GM23338 (cell line): ENCODE results near the gene KRTAP2-2. TPM values are rescaled to one million over a fixed set of nuclear protein-coding genes. Genes with fewer than 3 reads are reported as not detected.
"Not testable (repeated sequence)": the region's sequence is repeated elsewhere in the genome, so short reads cannot be mapped to it uniquely, and the experiment has no call there.

Experiments used
- ATAC-seq: fragments of 200-7000 bp; cut with Tn5 transposase; 3 replicates; pipeline ENCODE4 v1.9.1; 2020
- DNase-seq: peaks from one replicate; pipeline ENCODE4 v3.0.0-alpha.2; 2015; ENCODE audit warnings: low spot score
- H2AFZ ChIP-seq: fragments of 200-600 bp; sonication (generic); 2 replicates; pipeline ENCODE4 v1.8.0; 2016; ENCODE audit warnings: antibody characterized with exemption, mild to moderate bottlenecking, moderate library complexity
- H3F3A ChIP-seq: fragments of 200-600 bp; sonication (generic); replicated peaks from 2 replicates; pipeline ENCODE4 v1.8.0; 2017; ENCODE audit warnings: antibody characterized with exemption, mixed run types, low read depth
- H3K27ac ChIP-seq: fragments of 200-600 bp; sonication (generic); 2 replicates; pipeline ENCODE4 v1.6.1; 2016; ENCODE audit warnings: low read depth
- H3K27me3 ChIP-seq: fragments of 200-600 bp; sonication (generic); 2 replicates; pipeline ENCODE4 v1.8.0; 2016; ENCODE audit warnings: mild to moderate bottlenecking, mixed run types, moderate library complexity; ENCODE audit not compliant: insufficient read depth
- H3K36me3 ChIP-seq: fragments of 200-600 bp; sonication (generic); 2 replicates; pipeline ENCODE4 v1.8.0; 2016; ENCODE audit warnings: mild to moderate bottlenecking; ENCODE audit not compliant: insufficient read depth
- H3K4me1 ChIP-seq: fragments of 200-600 bp; sonication (generic); 2 replicates; pipeline ENCODE4 v1.8.0; 2016; ENCODE audit warnings: mild to moderate bottlenecking, moderate library complexity; ENCODE audit not compliant: insufficient read depth
- H3K4me2 ChIP-seq: fragments of 200-600 bp; sonication (generic); 2 replicates; pipeline ENCODE4 v1.7.1; 2017; ENCODE audit warnings: mixed run types
- H3K4me3 ChIP-seq: fragments of 200-600 bp; sonication (generic); 2 replicates; pipeline ENCODE4 v1.6.1; 2016; ENCODE audit warnings: mixed run types
- H3K79me2 ChIP-seq: fragments of 200-600 bp; sonication (generic); replicated peaks from 2 replicates; pipeline ENCODE4 v1.8.0; 2017; ENCODE audit warnings: mild to moderate bottlenecking; ENCODE audit not compliant: insufficient read depth
- H3K9me2 ChIP-seq: fragments of 200-600 bp; sonication (generic); 2 replicates; pipeline ENCODE4 v1.8.0; 2017; ENCODE audit not compliant: insufficient read depth
- H4K20me1 ChIP-seq: fragments of 200-600 bp; sonication (generic); replicated peaks from 2 replicates; pipeline ENCODE4 v1.8.0; 2017; ENCODE audit warnings: mild to moderate bottlenecking; ENCODE audit not compliant: insufficient read depth
- H3K27ac Mint-ChIP-seq: 2 replicates; pipeline ENCODE4 v1.8.0; 2020; ENCODE audit warnings: inconsistent platforms, mild to moderate bottlenecking, moderate library complexity, mixed read lengths
- H3K27me3 Mint-ChIP-seq: 3 replicates; pipeline ENCODE4 v1.8.0; 2022; ENCODE audit warnings: low read depth, mild to moderate bottlenecking, moderate library complexity, mixed read lengths, inconsistent platforms; ENCODE audit not compliant: insufficient read depth, poor library complexity
- H3K36me3 Mint-ChIP-seq: 3 replicates; pipeline ENCODE4 v1.8.0; 2021; ENCODE audit warnings: low read depth, mild to moderate bottlenecking, inconsistent platforms, moderate library complexity, mixed read lengths
- H3K4me1 Mint-ChIP-seq: 3 replicates; pipeline ENCODE4 v1.8.0; 2020; ENCODE audit warnings: mild to moderate bottlenecking, inconsistent platforms, mixed read lengths
- H3K4me3 Mint-ChIP-seq: 3 replicates; pipeline ENCODE4 v1.8.0; 2021; ENCODE audit warnings: moderate library complexity, mild to moderate bottlenecking, inconsistent platforms, mixed read lengths
- H3K9me3 Mint-ChIP-seq: 3 replicates; pipeline ENCODE4 v1.8.0; 2020; ENCODE audit warnings: moderate library complexity, mild to moderate bottlenecking, inconsistent platforms, mixed read lengths
- ETS1 ChIP-seq: IDR thresholded peaks from 2 replicates; pipeline ENCODE4 v1.6.1; 2016; ENCODE audit warnings: antibody characterized with exemption
- EZH2 ChIP-seq: fragments of 200-600 bp; sonication (generic); IDR thresholded peaks from one replicate; pipeline ENCODE4 v1.8.0; 2017; ENCODE audit warnings: antibody characterized with exemption, mild to moderate bottlenecking, low read depth; ENCODE audit not compliant: unreplicated experiment
- EZH2phosphoT487 ChIP-seq: fragments of 200-600 bp; sonication (generic); IDR thresholded peaks from one replicate; pipeline ENCODE4 v1.8.1; 2018; ENCODE audit warnings: antibody characterized with exemption; ENCODE audit not compliant: unreplicated experiment
- NANOG ChIP-seq: IDR thresholded peaks from 2 replicates; pipeline ENCODE4 v1.6.1; 2016; ENCODE audit warnings: antibody characterized with exemption, borderline replicate concordance
- REST ChIP-seq: IDR thresholded peaks from one replicate; pipeline ENCODE4 v1.6.1; 2018; ENCODE audit warnings: antibody characterized with exemption; ENCODE audit not compliant: unreplicated experiment
- STAT1 ChIP-seq: IDR thresholded peaks from one replicate; pipeline ENCODE4 v1.6.1; 2016; ENCODE audit warnings: antibody characterized with exemption; ENCODE audit not compliant: unreplicated experiment
- ZNF114 ChIP-seq: fragments of 250-450 bp; sonication (Bioruptor Pico); IDR thresholded peaks from 2 replicates; pipeline ENCODE4 v1.5.0; 2020; ENCODE audit warnings: mild to moderate bottlenecking, moderate library complexity
- polyA plus RNA-seq: library from polyadenylated mRNA; unstranded; fragments of >200 nt; fragmentation: Nextera tagmentation; extraction: Ambion mirVana; gene quantifications from 2 replicates; pipeline ENCODE4 v1.2.1, GENCODE V29; 2016
- total RNA-seq: library from RNA; depleted of rRNA; stranded (reverse); fragments of >200 nt; shearing (Covaris generic); gene quantifications from 2 replicates; pipeline ENCODE4 v1.2.3, GENCODE V29; 2014

The KRTAP2-2 gene
- total and polyA plus RNA-seq, 2 experiments from 2014 or later: not detected

DNA sequence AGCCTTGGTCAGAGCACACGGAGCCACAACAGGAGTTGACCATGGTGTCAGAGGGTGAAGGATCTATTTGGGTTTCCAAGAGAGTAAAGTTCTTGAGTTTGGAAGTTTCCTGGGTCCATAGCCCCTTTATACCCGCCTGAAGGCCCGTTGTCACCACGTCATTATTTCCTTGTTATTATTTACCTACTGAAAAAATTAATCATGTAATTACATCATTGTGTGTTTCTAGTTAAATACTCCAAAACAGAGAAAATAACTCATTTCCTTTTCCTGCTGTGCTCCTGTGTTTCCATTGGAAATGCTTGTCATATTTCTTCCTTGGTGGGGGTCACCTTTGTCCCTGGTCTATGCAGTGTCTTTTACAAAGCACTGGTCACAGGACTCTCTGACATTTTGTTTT is 43.0 kb upstream of the KRTAP2-2 start, which contains the start of gene KRTAP4-8 (continued):
- TF ChIP-seq REST (no peak), EZH2 (no peak), STAT1 (no peak), ZNF114 (CRISPR knock-in tag) (no peak), NANOG (no peak), ETS1 (no peak)

- H3K79me2 ChIP-seq: no peaks in the 10 kb centered on the region
- Mint-ChIP-seq H3K27me3 (no peaks in the 10 kb centered on the region), H3K36me3 (peaks cover 24% of the 10 kb centered on the region; the same call in 2 of the 3 replicates), H3K27ac (no peak overlapping the region), H3K4me3 (no peak overlapping the region), H3K9me3 (peaks cover 28% of the 10 kb centered on the region), H3K4me1 (peaks cover 24% of the 10 kb centered on the region)
- no peaks in the 10 kb centered on the region for H4K20me1 ChIP-seq
- DNase-seq: no peak
- H3K4me3 ChIP-seq: no peak overlapping the region
- no peak overlapping the region for H3K4me2 ChIP-seq
- H3K4me1 ChIP-seq: peaks cover 7% of the 10 kb centered on the region
- no peak for TF ChIP-seq REST
- no peak for TF ChIP-seq EZH2phosphoT487
- TF ChIP-seq ZNF114 (CRISPR knock-in tag): no peak
- no peak for TF ChIP-seq EZH2
- ATAC-seq: no peak
- H3F3A ChIP-seq: no peaks in the 10 kb centered on the region
- no peaks in the 10 kb centered on the region; the same call in 1 of the 2 replicates for H3K36me3 ChIP-seq
- H3K27ac ChIP-seq: no peak overlapping the region
- no peaks in the 10 kb centered on the region for H3K9me2 ChIP-seq
- no peak overlapping the region for H2AFZ ChIP-seq
- no peaks in the 10 kb centered on the region for H3K27me3 ChIP-seq
Measured at GRCh38 chr17:41096055-41096454, 41.0 kb upstream of the KRTAP2-2 start.

- H3K27ac ChIP-seq, H3K4me1 ChIP-seq, H3K27ac Mint-ChIP-seq, H3K9me2 ChIP-seq, H2AFZ ChIP-seq, H3K4me2 ChIP-seq, H3K27me3 ChIP-seq, H4K20me1 ChIP-seq, DNase-seq, H3K4me3 Mint-ChIP-seq, H3K79me2 ChIP-seq, H3K36me3 ChIP-seq, H3K4me3 ChIP-seq, H3K27me3 Mint-ChIP-seq, ATAC-seq, H3F3A ChIP-seq: not testable (repeated sequence)
- peaks cover 13% of the 10 kb centered on the region for H3K4me1 Mint-ChIP-seq
- peaks cover 16% of the 10 kb centered on the region for H3K36me3 Mint-ChIP-seq
- H3K9me3 Mint-ChIP-seq: peaks cover 28% of the 10 kb centered on the region
Measured at GRCh38 chr17:41088760-41089352, 33.8 kb upstream of the KRTAP2-2 start.

GRCh38 chr17:41084100-41084856 is 29.2 kb upstream of the KRTAP2-2 start, which contains the start of gene KRTAP4-7:
KRTAP4-7 (plus strand) TSS chr17:41084150; CDS start chr17:41084207, 57 bp downstream.
- not testable (repeated sequence) for H3K36me3 Mint-ChIP-seq, H3K4me1 ChIP-seq, H3K36me3 ChIP-seq, H3K27me3 ChIP-seq, H3K79me2 ChIP-seq, H3F3A ChIP-seq, H4K20me1 ChIP-seq, H3K27ac ChIP-seq, H3K27me3 Mint-ChIP-seq, H3K27ac Mint-ChIP-seq, ATAC-seq, H3K9me3 Mint-ChIP-seq, H3K9me2 ChIP-seq, H3K4me3 Mint-ChIP-seq, DNase-seq, H3K4me2 ChIP-seq, H3K4me3 ChIP-seq, H2AFZ ChIP-seq
- H3K4me1 Mint-ChIP-seq: peaks cover 17% of the 10 kb centered on the region
